Activated CD8-positive, alpha-beta T cell treated with anti-CD3 and anti-CD28 coated beads for 36 hours (primary cell): ENCODE measurements around the gene SF3B3. TPM values are rescaled to one million over a fixed set of nuclear protein-coding genes. Genes with fewer than 3 reads are reported as not detected.
"Not testable (repeated sequence)": the region's sequence is repeated elsewhere in the genome, so short reads cannot be mapped to it uniquely, and the experiment has no call there.

Experiments used
- ATAC-seq: fragments of 200-7000 bp; cut with Tn5 transposase; one replicate; pipeline ENCODE4 v1.10.0; 2021; ENCODE audit warnings: mild to moderate bottlenecking, moderate library complexity
- CTCF ChIA-PET: fragments of 350-600 bp; sonication (Branson Sonifier 250); formaldehyde crosslinking; loops from one replicate; lab custom pipeline; 2021; ENCODE audit warnings: antibody characterized with exemption; lab: Charles Lee
- POLR2A ChIA-PET: fragments of 350-600 bp; sonication (Branson Sonifier 250); formaldehyde crosslinking; loops from one replicate; lab custom pipeline; 2021; ENCODE audit warnings: antibody characterized with exemption; lab: Charles Lee
- DNase-seq: peaks from one replicate; pipeline ENCODE4 v3.0.0-alpha.2; 2020
- H3K27ac Mint-ChIP-seq: one replicate; pipeline ENCODE4 v1.8.0; 2021; ENCODE audit warnings: mild to moderate bottlenecking, mixed read lengths
- H3K27me3 Mint-ChIP-seq: one replicate; pipeline ENCODE4 v1.8.0; 2021; ENCODE audit warnings: mixed read lengths
- H3K36me3 Mint-ChIP-seq: one replicate; pipeline ENCODE4 v1.8.0; 2021; ENCODE audit warnings: low read depth, mixed read lengths
- H3K4me1 Mint-ChIP-seq: one replicate; pipeline ENCODE4 v1.8.0; 2021; ENCODE audit warnings: low read depth, mixed read lengths
- H3K4me3 Mint-ChIP-seq: one replicate; pipeline ENCODE4 v1.8.0; 2021; ENCODE audit warnings: mild to moderate bottlenecking, moderate library complexity, mixed read lengths
- H3K9me3 Mint-ChIP-seq: one replicate; pipeline ENCODE4 v1.8.0; 2021; ENCODE audit warnings: mixed read lengths
- intact Hi-C: fragments of 100-400 bp; cut with micrococcal nuclease; formaldehyde crosslinking; loops from one replicate; pipeline ENCODE4 v1.10.0; 2022
- total RNA-seq, 2 experiments: library from RNA; stranded (reverse); gene quantifications; one replicate each; pipeline ENCODE4 v1.2.3, GENCODE V29; 2021
- TF ChIP-seq, protein P1 (sequence below): fragments of 200-600 bp; IDR thresholded peaks from one replicate; pipeline ENCODE4 v1.8.0; 2022; ENCODE audit warnings: antibody characterized with exemption, mild to moderate bottlenecking

The SF3B3 gene
- total RNA-seq, 2 experiments from 2014 or later = 543 to 552 TPM

DNA sequence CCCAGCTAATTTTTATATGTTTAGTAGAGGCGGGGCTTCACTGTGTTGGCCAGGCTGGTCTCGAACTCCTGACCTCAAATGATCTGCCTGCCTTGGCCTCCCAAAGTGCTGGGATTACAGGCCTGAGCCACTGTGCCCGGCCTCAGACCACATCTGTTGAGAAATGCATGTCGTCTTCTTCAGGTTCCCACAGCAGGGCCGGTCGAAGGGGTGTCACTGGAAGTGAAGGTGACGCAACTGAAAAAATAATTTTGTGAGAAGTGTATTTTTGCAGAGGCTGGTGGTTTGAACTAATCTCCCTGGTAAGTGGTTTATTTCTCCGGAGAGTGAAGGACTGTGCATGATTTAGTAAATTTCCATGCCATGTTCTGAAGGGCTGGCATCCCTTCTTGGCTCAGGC lies 89.3 kb downstream of the SF3B3 start:
- ChIA-PET POLR2A (no interaction called here), CTCF (no interaction called here)
- Mint-ChIP-seq H3K27ac (no peak overlapping the region), H3K4me3 (no peak overlapping the region), H3K27me3 (no peaks in the 10 kb centered on the region), H3K4me1 (no peaks in the 10 kb centered on the region), H3K36me3 (no peaks in the 10 kb centered on the region), H3K9me3 (no peaks in the 10 kb centered on the region)
- DNase-seq (no peak), ATAC-seq (no peak)
- intact Hi-C loops = no loop called here
- TF ChIP-seq, protein P1, sequence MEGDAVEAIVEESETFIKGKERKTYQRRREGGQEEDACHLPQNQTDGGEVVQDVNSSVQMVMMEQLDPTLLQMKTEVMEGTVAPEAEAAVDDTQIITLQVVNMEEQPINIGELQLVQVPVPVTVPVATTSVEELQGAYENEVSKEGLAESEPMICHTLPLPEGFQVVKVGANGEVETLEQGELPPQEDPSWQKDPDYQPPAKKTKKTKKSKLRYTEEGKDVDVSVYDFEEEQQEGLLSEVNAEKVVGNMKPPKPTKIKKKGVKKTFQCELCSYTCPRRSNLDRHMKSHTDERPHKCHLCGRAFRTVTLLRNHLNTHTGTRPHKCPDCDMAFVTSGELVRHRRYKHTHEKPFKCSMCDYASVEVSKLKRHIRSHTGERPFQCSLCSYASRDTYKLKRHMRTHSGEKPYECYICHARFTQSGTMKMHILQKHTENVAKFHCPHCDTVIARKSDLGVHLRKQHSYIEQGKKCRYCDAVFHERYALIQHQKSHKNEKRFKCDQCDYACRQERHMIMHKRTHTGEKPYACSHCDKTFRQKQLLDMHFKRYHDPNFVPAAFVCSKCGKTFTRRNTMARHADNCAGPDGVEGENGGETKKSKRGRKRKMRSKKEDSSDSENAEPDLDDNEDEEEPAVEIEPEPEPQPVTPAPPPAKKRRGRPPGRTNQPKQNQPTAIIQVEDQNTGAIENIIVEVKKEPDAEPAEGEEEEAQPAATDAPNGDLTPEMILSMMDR = no peak

DNA sequence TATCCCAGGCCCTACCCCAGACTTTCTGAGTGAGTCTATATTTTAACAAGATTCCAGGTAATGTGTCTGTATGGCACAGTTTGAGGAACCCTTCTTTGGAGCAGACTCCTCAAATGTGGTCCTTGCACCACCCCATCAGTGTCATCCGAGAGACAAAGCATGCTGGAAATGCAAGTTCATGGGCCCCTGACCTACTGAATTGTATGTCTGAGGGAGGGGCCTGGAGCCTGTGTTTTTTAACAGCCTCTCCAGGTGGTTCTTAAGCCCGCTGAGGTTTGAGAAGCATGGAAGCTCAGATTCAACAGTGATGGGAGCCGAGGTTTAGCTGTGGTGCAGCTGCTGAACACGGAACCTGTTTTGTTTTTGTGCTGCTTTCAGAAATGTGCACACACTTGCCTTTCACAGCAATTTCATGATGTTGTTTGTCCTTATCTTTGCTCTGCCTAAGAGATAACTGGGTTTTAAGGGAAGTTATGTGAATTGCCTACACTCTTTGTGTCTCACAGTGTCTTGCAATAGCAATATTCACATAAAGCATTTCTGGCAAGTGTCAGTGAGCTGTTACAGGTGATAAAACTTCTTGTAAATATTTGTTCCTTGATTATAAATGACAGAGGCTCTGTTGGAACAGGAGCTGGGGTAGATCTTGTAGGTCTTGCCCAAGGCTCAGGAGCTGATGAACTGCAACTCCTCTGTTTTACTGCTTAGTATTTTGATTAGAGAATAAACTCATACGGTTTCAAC lies 90.8 kb downstream of the SF3B3 start:
- ChIA-PET POLR2A (interaction anchor here (0.6 kb wide), 1 partner anchor 38 kb away, joined by 3 read pairs; no protein-coding TSS in a partner anchor), CTCF (interaction anchor here (2.2 kb wide), 1 partner anchor 40 kb away, joined by 8 read pairs; no protein-coding TSS in a partner anchor)
- TF ChIP-seq, protein P1 = no peak
- intact Hi-C loops = no loop called here
- no peak overlapping the region for H3K4me3 Mint-ChIP-seq
- no peaks in the 10 kb centered on the region for H3K36me3 Mint-ChIP-seq
- no peak overlapping the region for H3K27ac Mint-ChIP-seq
- ATAC-seq (no peak), DNase-seq (no peak)
- no peaks in the 10 kb centered on the region for H3K9me3 Mint-ChIP-seq
- H3K4me1 Mint-ChIP-seq = no peaks in the 10 kb centered on the region
- no peaks in the 10 kb centered on the region for H3K27me3 Mint-ChIP-seq

DNA sequence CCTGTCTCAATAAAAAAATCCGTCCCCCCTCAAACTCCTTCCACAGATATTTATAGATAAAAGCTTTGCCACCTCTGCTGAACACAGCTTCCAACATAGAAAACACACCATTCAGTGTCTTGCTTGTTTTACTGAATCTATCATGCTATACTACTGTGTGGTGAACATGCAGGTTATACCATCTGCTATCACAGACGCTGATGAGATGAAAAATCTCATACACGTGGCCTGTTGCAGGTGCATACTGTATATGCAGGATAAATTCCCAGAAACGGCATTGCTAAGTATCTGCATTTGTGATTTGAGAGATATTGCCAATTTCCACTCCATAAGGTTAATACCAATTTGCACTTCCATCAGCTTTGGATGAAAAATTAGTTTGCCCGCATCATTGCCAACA lies 92.3 kb downstream of the SF3B3 start:
- ATAC-seq (no peak), DNase-seq (no peak)
- no peaks in the 10 kb centered on the region for H3K9me3 Mint-ChIP-seq
- H3K27me3 Mint-ChIP-seq = no peaks in the 10 kb centered on the region
- ChIA-PET POLR2A (interaction anchor here (0.5 kb wide), 1 partner anchor 938 kb away, joined by 5 read pairs; no protein-coding TSS in a partner anchor), CTCF (interaction anchor here (2.2 kb wide), 1 partner anchor 39 kb away, joined by 8 read pairs; no protein-coding TSS in a partner anchor)
- no peaks in the 10 kb centered on the region for H3K4me1 Mint-ChIP-seq
- no peak overlapping the region for H3K27ac Mint-ChIP-seq
- TF ChIP-seq, protein P1 = no peak
- intact Hi-C loops = no loop called here
- H3K36me3 Mint-ChIP-seq = no peaks in the 10 kb centered on the region
- no peak overlapping the region for H3K4me3 Mint-ChIP-seq

DNA sequence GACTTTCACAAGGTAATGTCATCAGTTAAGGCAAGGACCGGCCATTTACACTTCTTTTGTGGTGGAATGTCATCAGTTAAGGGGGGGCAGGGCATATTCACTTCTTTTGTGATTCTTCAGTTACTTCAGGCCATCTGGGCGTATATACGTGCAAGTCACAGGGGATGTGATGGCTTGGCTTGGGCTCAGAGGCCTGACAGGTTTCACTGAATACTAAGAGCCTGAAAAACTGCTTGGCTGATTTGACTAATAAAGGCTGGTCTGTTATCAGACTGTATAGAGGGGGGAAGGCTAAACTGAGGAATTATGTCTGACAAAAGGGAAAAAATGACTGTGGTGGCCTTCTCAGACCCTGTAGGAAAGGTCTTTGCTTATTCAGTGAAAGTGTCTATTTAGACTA lies 98.2 kb downstream of the SF3B3 start:
- H3K4me1 Mint-ChIP-seq, H3K4me3 Mint-ChIP-seq, DNase-seq, H3K36me3 Mint-ChIP-seq, ATAC-seq, POLR2A ChIA-PET, H3K27ac Mint-ChIP-seq, intact Hi-C loops, CTCF ChIA-PET, H3K9me3 Mint-ChIP-seq, H3K27me3 Mint-ChIP-seq: not testable (repeated sequence)

Other genes with a start within 250 kb of the SF3B3 start
- 100 to 1,000 TPM; 160 to 162 TPM for gene AARS1, start 234.3 kb upstream of the SF3B3 start, total RNA-seq
- gene DDX19B, start 224.6 kb upstream of the SF3B3 start, total RNA-seq = 10 to 100 TPM; 34.8 to 42.2 TPM
- 10 to 100 TPM; 45.5 to 47.2 TPM for gene DDX19A, start 176.9 kb upstream of the SF3B3 start, total RNA-seq
- 10 to 100 TPM; 13.2 to 19.0 TPM for gene ST3GAL2, start 84.7 kb upstream of the SF3B3 start, total RNA-seq
- gene FCSK, start 69.2 kb upstream of the SF3B3 start, total RNA-seq = 10 to 100 TPM; 11.0 to 11.1 TPM
- 10 to 100 TPM; 38.0 to 39.0 TPM for gene COG4, start 262 bp upstream of the SF3B3 start, total RNA-seq
- not detected for gene IL34, start 122.7 kb downstream of the SF3B3 start, total RNA-seq
- gene MTSS2, start 162.2 kb downstream of the SF3B3 start, total RNA-seq = 1 to 10 TPM; 4.4 to 4.6 TPM